Effector CD4-positive, alpha-beta T cell (primary cell): ENCODE data around the gene GPR39.

ENCODE experiments used
- DNase-seq: peaks from one replicate; pipeline ENCODE4 v3.0.0-alpha.2; 2020

The GPR39 gene

GRCh38 chr2:132607426-132608090 is 191.0 kb downstream of the GPR39 start:
- DNase-seq, result no peak

GRCh38 chr2:132608311-132608710 is 191.7 kb downstream of the GPR39 start:
- no peak for DNase-seq

- DNase-seq, result no peak
Measured at GRCh38 chr2:132609101-132609890, 192.7 kb downstream of the GPR39 start.

- DNase-seq, result no peak
Measured at GRCh38 chr2:132611719-132612118, 195.1 kb downstream of the GPR39 start.

GRCh38 chr2:132615329-132616085 is 198.9 kb downstream of the GPR39 start:
- no peak for DNase-seq

- no peak for DNase-seq
Measured at GRCh38 chr2:132617989-132618388, 201.4 kb downstream of the GPR39 start.

- DNase-seq, result no peak
Measured at GRCh38 chr2:132618734-132619133, 202.1 kb downstream of the GPR39 start.

- no peak for DNase-seq
Measured at GRCh38 chr2:132620115-132620514, 203.5 kb downstream of the GPR39 start.

GRCh38 chr2:132621131-132621875 is 204.7 kb downstream of the GPR39 start:
- DNase-seq, result no peak

- no peak for DNase-seq
Measured at GRCh38 chr2:132623096-132623839, 206.7 kb downstream of the GPR39 start.

- DNase-seq, result no peak
Measured at GRCh38 chr2:132627536-132627935, 210.9 kb downstream of the GPR39 start.

GRCh38 chr2:132632000-132632649 is 215.5 kb downstream of the GPR39 start:
- DNase-seq, result no peak

GRCh38 chr2:132633635-132634034 is 217.0 kb downstream of the GPR39 start:
- no peak for DNase-seq

- DNase-seq, result no peak
Measured at GRCh38 chr2:132636346-132636745, 219.7 kb downstream of the GPR39 start.

- no peak for DNase-seq
Measured at GRCh38 chr2:132638313-132639040, 221.9 kb downstream of the GPR39 start.

GRCh38 chr2:132640116-132640515 is 223.5 kb downstream of the GPR39 start:
- no peak for DNase-seq

- no peak for DNase-seq
Measured at GRCh38 chr2:132641819-132642218, 225.2 kb downstream of the GPR39 start.

- DNase-seq, result no peak
Measured at GRCh38 chr2:132642415-132642814, 225.8 kb downstream of the GPR39 start.

- no peak for DNase-seq
Measured at GRCh38 chr2:132645176-132645575, 228.6 kb downstream of the GPR39 start.

GRCh38 chr2:132645722-132646539 is 229.3 kb downstream of the GPR39 start:
- no peak for DNase-seq
